Glutamatergic neuron (in vitro differentiated cells): ENCODE data around the gene GIMAP7. TPM values are rescaled to one million over a fixed set of nuclear protein-coding genes. Genes with fewer than 3 reads are reported as not detected.

Experiments used
- DNase-seq: peaks from one replicate; pipeline ENCODE4 v3.0.0; 2022
- H3K27ac Mint-ChIP-seq: one replicate; pipeline ENCODE4 v1.8.0; 2020; ENCODE audit warnings: mild to moderate bottlenecking, mixed read lengths, inconsistent platforms; ENCODE audit not compliant: unreplicated experiment
- H3K27me3 Mint-ChIP-seq: one replicate; pipeline ENCODE4 v1.8.0; 2020; ENCODE audit warnings: mild to moderate bottlenecking, moderate library complexity, mixed read lengths, inconsistent platforms; ENCODE audit not compliant: unreplicated experiment
- H3K36me3 Mint-ChIP-seq: one replicate; pipeline ENCODE4 v1.8.0; 2020; ENCODE audit warnings: mild to moderate bottlenecking, mixed read lengths, inconsistent platforms; ENCODE audit not compliant: unreplicated experiment
- H3K4me1 Mint-ChIP-seq: one replicate; pipeline ENCODE4 v1.8.0; 2020; ENCODE audit warnings: mild to moderate bottlenecking, low read depth, mixed read lengths, inconsistent platforms; ENCODE audit not compliant: unreplicated experiment
- H3K4me3 Mint-ChIP-seq: one replicate; pipeline ENCODE4 v1.8.0; 2020; ENCODE audit warnings: mild to moderate bottlenecking, mixed read lengths, inconsistent platforms; ENCODE audit not compliant: unreplicated experiment
- H3K9me3 Mint-ChIP-seq: one replicate; pipeline ENCODE4 v1.8.0; 2020; ENCODE audit warnings: mild to moderate bottlenecking, moderate library complexity, mixed read lengths, inconsistent platforms; ENCODE audit not compliant: unreplicated experiment
- total RNA-seq: library from RNA; stranded (reverse); fragmentation: NEBNext Ultra II Directional; extraction: Animal tissue kit (Norgen Biotek cat#: 25700); gene quantifications from one replicate; pipeline ENCODE4 v1.2.1, GENCODE V29; 2021; ENCODE audit not compliant: unreplicated experiment
- TF ChIP-seq, protein P1 (sequence below): fragments of 200-600 bp; sonication (generic); IDR thresholded peaks from one replicate; pipeline ENCODE4 v1.5.0; 2021; ENCODE audit not compliant: partially characterized antibody, unreplicated experiment

GIMAP7 gene
- total RNA-seq, 1 donor from 2014 or later: not detected

DNA sequence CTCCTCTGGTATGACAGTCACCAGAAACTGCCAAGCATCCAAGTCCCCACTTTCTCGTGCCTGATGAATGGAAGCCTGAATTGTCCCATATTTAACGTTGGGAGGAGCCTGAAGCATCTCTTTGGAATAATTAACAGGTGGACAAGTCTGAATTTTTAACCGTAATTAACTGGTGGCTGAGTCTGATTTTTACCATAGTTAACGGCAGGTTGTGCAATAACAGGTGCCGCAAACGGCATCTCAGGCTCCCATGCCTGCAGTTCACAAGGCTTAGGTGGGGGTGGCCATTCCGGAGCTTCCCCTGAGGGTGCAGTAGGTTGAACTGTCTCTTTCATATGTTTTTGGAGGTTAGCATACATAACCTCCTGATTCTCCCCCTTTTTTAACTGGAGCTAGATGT is 50.6 kb downstream of the GIMAP7 start:
- Mint-ChIP-seq H3K4me3 (no peak overlapping the region), H3K27ac (no peak overlapping the region), H3K9me3 (no peaks in the 10 kb centered on the region), H3K4me1 (no peaks in the 10 kb centered on the region), H3K27me3 (no peaks in the 10 kb centered on the region), H3K36me3 (peaks cover 4% of the 10 kb centered on the region)
- DNase-seq: no peak
- TF ChIP-seq, protein P1, sequence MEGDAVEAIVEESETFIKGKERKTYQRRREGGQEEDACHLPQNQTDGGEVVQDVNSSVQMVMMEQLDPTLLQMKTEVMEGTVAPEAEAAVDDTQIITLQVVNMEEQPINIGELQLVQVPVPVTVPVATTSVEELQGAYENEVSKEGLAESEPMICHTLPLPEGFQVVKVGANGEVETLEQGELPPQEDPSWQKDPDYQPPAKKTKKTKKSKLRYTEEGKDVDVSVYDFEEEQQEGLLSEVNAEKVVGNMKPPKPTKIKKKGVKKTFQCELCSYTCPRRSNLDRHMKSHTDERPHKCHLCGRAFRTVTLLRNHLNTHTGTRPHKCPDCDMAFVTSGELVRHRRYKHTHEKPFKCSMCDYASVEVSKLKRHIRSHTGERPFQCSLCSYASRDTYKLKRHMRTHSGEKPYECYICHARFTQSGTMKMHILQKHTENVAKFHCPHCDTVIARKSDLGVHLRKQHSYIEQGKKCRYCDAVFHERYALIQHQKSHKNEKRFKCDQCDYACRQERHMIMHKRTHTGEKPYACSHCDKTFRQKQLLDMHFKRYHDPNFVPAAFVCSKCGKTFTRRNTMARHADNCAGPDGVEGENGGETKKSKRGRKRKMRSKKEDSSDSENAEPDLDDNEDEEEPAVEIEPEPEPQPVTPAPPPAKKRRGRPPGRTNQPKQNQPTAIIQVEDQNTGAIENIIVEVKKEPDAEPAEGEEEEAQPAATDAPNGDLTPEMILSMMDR: no peak

DNA sequence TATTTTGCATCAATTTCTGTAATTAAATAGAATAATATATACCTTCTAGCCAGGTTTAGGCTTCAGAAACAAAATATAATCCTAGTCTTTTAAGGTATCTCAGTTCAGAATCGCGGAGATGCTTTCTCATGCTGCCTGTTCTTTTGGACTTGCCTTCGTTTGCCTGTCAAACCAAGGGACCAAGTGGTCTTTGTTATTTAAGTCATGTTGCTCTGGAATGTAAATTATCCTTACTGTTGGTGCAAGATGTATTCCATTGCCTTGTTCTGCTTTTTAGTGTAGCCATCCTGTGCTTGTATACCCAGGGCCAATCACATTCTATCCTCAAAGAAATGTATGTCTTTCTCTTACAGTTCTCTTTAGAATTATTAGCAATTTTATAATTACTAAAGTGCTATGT is 51.5 kb downstream of the GIMAP7 start:
- Mint-ChIP-seq H3K9me3 (no peaks in the 10 kb centered on the region), H3K36me3 (no peaks in the 10 kb centered on the region), H3K4me1 (no peaks in the 10 kb centered on the region), H3K27ac (no peak overlapping the region), H3K4me3 (no peak overlapping the region), H3K27me3 (no peaks in the 10 kb centered on the region)
- DNase-seq: no peak
- TF ChIP-seq, protein P1: no peak

DNA sequence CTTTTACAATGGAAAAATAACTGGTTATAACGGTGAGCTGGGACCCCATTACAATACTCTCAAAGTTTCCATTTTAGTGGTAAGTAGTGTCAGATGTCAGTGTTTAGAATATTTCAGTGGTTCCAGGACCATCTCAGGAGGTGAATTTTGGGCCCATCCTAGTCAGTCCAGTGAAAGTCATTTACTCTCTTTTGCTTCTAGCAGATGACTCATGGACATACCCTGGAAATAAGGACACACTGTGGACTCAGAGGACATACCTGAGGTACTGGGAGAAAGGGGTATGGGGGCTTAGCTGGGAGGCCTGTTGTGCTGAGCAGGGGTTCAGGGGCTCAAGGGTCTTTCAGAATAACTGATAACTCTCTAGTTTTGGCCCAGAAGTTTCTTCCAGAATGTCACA is 51.9 kb downstream of the GIMAP7 start:
- no peak overlapping the region for H3K27ac Mint-ChIP-seq
- TF ChIP-seq, protein P1: no peak
- DNase-seq: no peak
- no peaks in the 10 kb centered on the region for H3K9me3 Mint-ChIP-seq
- H3K4me1 Mint-ChIP-seq: no peaks in the 10 kb centered on the region
- no peak overlapping the region for H3K4me3 Mint-ChIP-seq
- H3K27me3 Mint-ChIP-seq: no peaks in the 10 kb centered on the region
- no peaks in the 10 kb centered on the region for H3K36me3 Mint-ChIP-seq

DNA sequence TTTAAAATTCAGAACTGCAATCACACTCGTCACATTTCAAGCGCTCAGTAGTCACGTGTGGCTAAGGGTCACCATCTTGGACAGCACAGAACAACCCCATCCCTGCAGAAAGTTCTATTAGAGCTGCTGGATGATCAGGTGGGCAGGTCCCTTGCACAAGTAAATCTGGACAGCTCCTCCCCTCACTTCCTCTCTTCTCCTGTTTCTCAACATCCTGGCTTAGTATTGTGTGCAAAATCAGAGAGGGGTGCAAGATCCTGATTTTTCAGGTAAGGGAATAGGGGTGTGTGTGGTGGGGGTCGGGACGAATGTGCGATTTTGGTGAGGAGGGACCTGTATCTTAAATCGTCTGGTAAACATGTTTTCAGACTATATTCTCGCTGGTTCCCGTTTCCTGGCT is 52.5 kb downstream of the GIMAP7 start, which contains the start of gene GIMAP4:
TSS of gene GIMAP4 (plus strand) at position 222 of the 400 bp plus-strand sequence. CDS start 2,512 bp downstream, outside the sequence.
- H3K27ac Mint-ChIP-seq: no peak within 1 kb of the TSS

GRCh38 chr7:150567871-150568301 is 53.2 kb downstream of the GIMAP7 start:
- H3K27ac Mint-ChIP-seq: no peak overlapping the region
- no peaks in the 10 kb centered on the region for H3K27me3 Mint-ChIP-seq
- H3K36me3 Mint-ChIP-seq: no peaks in the 10 kb centered on the region
- H3K9me3 Mint-ChIP-seq: peaks cover 1% of the 10 kb centered on the region
- no peaks in the 10 kb centered on the region for H3K4me1 Mint-ChIP-seq
- DNase-seq: no peak
- TF ChIP-seq, protein P1: no peak
- H3K4me3 Mint-ChIP-seq: no peak overlapping the region

More for the DNA sequence above, 52.5 kb downstream of the GIMAP7 start, which contains the start of gene GIMAP4:
- TF ChIP-seq, protein P1: no peak
- no peaks in the 10 kb centered on the region for H3K9me3 Mint-ChIP-seq
- no peaks in the 10 kb centered on the region for H3K4me1 Mint-ChIP-seq
- no peak within 1 kb of the TSS for H3K4me3 Mint-ChIP-seq
- no peaks in the 10 kb centered on the region for H3K36me3 Mint-ChIP-seq
- no peak for DNase-seq
- H3K27me3 Mint-ChIP-seq: no peaks in the 10 kb centered on the region
